22Rv1 (cell line): ENCODE results near the gene CD99L2.
A peak's percentile ranks its signal among the peaks of the same experiment; 100 is the strongest.

Source experiments
- H3K27ac ChIP-seq: fragments of 450-650 bp; 2 replicates; pipeline ENCODE4 v1.5.1; 2017
- ZFX ChIP-seq: fragments of 450-650 bp; IDR thresholded peaks from 2 replicates; pipeline ENCODE4 v1.6.1; 2017; ENCODE audit warnings: antibody characterized with exemption, borderline replicate concordance
- TF ChIP-seq, protein P1 (sequence below): fragments of 450-650 bp; IDR thresholded peaks from 2 replicates; pipeline ENCODE4 v1.5.1; 2017; ENCODE audit warnings: mild to moderate bottlenecking

Gene CD99L2

DNA sequence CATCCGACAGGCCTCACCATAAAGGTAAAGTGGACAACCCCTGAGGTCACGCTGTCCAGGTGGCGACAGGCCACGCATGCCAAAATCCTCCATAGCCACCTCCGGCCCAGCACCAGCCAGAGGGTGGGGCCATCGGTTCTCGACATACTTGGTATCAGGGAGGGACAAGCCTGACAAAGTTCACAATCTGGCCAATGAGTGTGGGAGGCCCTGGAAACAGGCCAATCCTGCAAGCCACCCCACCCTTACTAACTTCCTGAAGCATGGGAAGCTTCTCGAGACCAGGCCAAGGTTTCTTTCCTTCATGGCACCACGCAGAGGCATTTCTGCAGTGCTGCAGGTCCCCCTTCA is 131.4 kb downstream of the CD99L2 start:
- TF ChIP-seq, protein P1, sequence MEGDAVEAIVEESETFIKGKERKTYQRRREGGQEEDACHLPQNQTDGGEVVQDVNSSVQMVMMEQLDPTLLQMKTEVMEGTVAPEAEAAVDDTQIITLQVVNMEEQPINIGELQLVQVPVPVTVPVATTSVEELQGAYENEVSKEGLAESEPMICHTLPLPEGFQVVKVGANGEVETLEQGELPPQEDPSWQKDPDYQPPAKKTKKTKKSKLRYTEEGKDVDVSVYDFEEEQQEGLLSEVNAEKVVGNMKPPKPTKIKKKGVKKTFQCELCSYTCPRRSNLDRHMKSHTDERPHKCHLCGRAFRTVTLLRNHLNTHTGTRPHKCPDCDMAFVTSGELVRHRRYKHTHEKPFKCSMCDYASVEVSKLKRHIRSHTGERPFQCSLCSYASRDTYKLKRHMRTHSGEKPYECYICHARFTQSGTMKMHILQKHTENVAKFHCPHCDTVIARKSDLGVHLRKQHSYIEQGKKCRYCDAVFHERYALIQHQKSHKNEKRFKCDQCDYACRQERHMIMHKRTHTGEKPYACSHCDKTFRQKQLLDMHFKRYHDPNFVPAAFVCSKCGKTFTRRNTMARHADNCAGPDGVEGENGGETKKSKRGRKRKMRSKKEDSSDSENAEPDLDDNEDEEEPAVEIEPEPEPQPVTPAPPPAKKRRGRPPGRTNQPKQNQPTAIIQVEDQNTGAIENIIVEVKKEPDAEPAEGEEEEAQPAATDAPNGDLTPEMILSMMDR: no peak
- TF ChIP-seq ZFX: no peak
- H3K27ac ChIP-seq: no peak overlapping the region

DNA sequence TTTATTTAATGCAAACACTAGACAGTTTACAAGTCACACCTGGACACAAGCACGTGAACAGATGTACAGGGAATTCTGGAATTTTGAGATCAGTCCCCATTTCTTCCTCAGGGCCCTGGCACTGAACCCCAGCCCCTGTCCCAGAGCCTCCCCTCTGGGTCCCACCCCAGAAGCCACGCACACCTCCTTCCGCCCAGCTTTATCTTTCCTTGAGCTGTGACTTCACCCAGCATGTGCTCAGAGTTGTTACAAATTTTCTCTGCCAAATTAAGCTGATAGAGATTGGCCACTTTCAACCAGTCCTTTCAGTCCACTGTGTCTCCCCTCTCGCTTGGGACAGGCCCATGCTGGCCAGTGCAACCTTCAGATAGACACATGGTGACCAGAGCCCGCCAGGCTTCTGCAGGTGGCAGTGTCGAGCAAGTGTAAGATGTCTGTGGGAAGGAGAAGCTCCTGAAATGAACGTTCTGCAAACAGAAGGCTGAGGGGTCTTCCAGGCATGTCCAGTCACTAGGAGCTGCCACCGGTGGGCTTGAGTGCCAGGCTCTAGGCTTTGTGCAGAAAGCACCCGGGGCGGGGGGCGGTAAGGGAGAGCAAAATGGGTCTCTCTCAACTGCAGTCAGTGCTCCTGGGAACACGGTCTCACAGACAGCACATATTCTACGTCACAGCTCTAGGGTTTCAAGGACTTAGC is 132.0 kb downstream of the CD99L2 start:
- TF ChIP-seq, protein P1: peak; percentile 20; the same call in 1 of the 2 replicates
- no peak for TF ChIP-seq ZFX
- H3K27ac ChIP-seq: no peak overlapping the region

DNA sequence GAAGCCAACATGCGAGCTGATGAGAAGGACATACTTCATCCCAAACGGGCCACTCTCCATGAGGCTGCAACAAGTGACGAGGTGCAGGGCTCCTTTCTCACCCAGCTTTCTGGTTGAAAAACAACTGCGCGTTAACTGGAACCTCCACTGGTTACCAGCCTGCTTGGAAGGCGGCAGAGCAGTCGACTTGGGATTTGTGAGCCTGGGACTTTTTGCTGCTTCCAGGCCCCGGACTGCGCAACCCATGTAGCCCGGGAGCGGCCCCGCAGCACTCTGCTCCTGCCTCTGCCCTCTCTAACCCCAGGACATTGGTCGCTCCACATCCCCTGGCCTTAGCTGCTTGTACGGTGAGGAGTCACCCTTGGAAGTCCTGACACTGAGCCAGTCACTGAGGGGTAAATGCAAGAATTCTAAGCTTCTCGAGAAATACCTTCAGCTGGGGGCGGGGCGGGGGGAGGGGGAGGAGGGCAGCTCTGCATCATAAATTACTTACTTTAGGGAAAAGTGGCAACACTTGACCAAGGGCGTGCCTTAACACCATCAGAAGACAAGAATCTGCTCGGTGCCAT is 132.6 kb downstream of the CD99L2 start:
- no peak overlapping the region for H3K27ac ChIP-seq
- no peak for TF ChIP-seq ZFX
- TF ChIP-seq, protein P1: no peak

DNA sequence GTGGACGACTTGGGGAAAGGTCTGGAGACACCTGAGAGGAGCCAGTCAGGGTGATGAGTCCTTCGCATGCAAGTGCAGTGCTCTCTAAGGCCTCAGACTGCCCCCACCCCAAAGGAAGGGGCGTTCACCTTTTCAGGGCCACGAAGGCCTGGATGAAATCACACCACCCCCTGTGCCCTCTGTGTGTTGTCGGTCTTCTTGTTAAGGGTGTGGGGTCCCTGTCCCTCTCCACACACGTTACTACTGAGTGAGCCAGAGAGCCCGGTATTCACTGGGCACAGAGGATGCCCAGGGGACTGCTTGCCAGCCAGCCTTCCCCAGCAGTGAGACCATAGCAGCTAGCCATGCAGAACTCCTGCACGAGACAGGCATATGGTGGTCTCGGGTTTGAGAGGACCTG is 133.2 kb downstream of the CD99L2 start:
- no peak overlapping the region for H3K27ac ChIP-seq
- TF ChIP-seq, protein P1: no peak
- no peak for TF ChIP-seq ZFX

DNA sequence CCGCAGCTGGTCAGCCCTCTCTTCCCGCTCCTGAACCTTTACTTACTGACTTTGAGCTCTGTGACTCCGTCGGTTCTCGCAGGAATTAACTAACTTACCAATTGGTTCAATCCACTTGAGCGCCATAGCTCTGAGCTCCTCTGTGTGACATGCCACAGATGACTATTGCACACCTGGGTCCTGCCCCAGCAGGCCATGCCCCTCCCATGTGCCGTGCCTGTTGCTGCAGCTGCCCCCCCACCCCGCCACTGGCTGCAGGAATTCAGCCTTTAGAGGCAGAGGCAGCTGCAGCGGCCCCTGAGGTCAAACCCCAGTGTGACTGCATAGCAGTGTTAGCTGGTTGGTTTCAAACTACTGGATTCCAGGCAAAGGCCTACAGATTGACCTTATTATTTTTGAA is 134.7 kb downstream of the CD99L2 start:
- TF ChIP-seq, protein P1: no peak
- TF ChIP-seq ZFX: no peak
- no peak overlapping the region for H3K27ac ChIP-seq

DNA sequence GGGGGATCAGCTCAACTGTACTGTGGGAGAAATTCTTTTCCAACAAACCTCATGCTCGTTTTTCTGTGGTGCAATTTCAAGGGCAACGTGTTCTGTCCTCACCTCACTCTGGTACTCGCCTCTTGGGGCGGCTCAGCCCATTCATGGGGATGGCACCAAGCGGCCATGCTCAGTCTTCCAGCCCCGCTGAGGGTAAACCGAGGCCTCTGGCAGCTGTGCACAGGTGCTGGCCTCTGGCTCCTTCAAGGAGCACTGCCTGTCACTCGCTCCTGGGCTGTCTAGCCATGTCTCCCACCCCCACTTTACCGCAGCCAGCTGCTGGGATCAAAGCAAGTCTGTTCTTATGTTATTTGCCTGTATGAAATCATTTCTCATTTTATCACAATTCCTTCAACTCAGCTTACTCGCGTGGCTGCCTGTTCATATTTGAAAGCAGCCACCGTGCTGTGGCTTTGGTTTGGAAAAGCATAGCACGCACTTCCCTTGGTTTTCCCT is 135.1 kb downstream of the CD99L2 start:
- no peak for TF ChIP-seq ZFX
- TF ChIP-seq, protein P1: no peak
- H3K27ac ChIP-seq: no peak overlapping the region
